IPS-20b (cell line): ENCODE results near the gene SH2B3.

ENCODE experiments used
- H3K27ac ChIP-seq: one replicate; pipeline ENCODE4 v1.5.1; 2013; ENCODE audit warnings: low read length
- H3K27me3 ChIP-seq: 2 replicates; pipeline ENCODE4 v1.6.1; 2013; ENCODE audit warnings: mild to moderate bottlenecking, low read length, inconsistent platforms; ENCODE audit not compliant: insufficient read depth
- H3K36me3 ChIP-seq: 2 replicates; pipeline ENCODE4 v1.6.1; 2013; ENCODE audit warnings: low read depth, mild to moderate bottlenecking, inconsistent platforms, low read length, moderate library complexity; ENCODE audit not compliant: insufficient read depth
- H3K4me1 ChIP-seq: 2 replicates; pipeline ENCODE4 v1.6.1; 2013; ENCODE audit warnings: mild to moderate bottlenecking, control low read depth, inconsistent platforms, low read length, moderate library complexity; ENCODE audit not compliant: insufficient read depth
- H3K4me3 ChIP-seq: 2 replicates; pipeline ENCODE4 v1.5.1; 2013; ENCODE audit warnings: mild to moderate bottlenecking, low read length, inconsistent platforms
- H3K9ac ChIP-seq: 2 replicates; pipeline ENCODE4 v1.6.1; 2013; ENCODE audit warnings: low read depth, mild to moderate bottlenecking, inconsistent platforms, low read length, moderate library complexity
- H3K9me3 ChIP-seq: 2 replicates; pipeline ENCODE4 v1.6.1; 2013; ENCODE audit warnings: mild to moderate bottlenecking, low read depth, low read length, inconsistent platforms; ENCODE audit not compliant: insufficient read depth

The SH2B3 gene

DNA sequence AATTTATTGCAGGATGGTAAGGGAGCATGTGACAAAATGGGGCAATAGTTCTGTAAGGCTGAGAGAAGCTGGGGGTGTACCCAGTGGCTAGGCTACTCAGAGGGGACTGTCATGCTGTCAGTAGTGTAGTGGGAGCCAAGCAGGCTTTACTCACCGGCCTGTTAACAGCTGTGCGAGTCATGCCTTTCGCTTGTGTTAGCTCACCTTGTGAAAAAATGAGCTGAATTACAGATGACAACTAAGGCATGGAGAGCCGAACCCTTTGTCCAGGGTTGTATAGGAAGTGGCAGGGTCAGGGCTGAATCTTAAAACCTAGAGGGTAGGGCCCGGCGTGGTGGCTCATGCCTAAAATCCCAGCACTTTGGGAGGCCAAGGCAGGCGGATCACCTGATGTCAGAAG, 37.9 kb downstream of the SH2B3 start:
- H3K4me1 ChIP-seq = peaks cover 8% of the 10 kb centered on the region; the same call in 1 of the 2 replicates

DNA sequence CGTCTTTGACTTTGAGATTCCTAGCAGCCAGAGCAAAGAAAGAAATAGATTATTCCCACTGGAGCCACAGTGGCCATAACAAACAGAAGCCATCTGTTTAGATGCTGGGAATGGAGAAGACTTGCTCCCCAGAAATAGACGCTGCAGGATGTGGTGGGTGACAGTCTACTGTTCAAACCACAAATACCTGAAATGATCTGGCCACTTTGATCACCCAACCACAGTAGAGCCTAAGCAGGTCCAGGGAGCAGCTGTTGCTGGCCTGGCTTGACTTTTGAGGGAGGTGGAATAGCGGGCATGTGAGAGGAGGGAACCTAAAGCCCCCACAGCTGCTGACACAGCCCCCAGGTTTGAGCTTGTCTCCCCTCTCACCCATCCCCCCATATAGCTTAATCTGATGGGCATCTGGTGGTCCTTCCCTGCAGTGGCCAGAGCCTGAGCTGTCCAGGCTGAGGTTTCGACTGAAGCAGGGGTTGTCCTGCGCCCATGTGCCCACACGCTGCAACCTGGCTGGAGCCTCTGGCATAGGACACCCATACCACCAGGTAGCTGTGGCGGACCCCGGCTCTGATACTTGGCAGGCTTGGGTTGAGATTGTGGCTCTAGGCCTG, 38.7 kb downstream of the SH2B3 start:
- H3K9ac ChIP-seq = no peak overlapping the region
- no peak overlapping the region for H3K27ac ChIP-seq
- H3K36me3 ChIP-seq = peaks cover 47% of the 10 kb centered on the region
- H3K4me1 ChIP-seq = peaks cover 8% of the 10 kb centered on the region; the same call in 1 of the 2 replicates
- no peak overlapping the region for H3K4me3 ChIP-seq
- no peaks in the 10 kb centered on the region for H3K27me3 ChIP-seq
- H3K9me3 ChIP-seq = no peaks in the 10 kb centered on the region

More for the DNA sequence above, 37.9 kb downstream of the SH2B3 start:
- H3K9ac ChIP-seq = no peak overlapping the region
- peaks cover 39% of the 10 kb centered on the region for H3K36me3 ChIP-seq
- no peaks in the 10 kb centered on the region for H3K9me3 ChIP-seq
- H3K27me3 ChIP-seq = no peaks in the 10 kb centered on the region
- no peak overlapping the region for H3K27ac ChIP-seq
- no peak overlapping the region for H3K4me3 ChIP-seq

DNA sequence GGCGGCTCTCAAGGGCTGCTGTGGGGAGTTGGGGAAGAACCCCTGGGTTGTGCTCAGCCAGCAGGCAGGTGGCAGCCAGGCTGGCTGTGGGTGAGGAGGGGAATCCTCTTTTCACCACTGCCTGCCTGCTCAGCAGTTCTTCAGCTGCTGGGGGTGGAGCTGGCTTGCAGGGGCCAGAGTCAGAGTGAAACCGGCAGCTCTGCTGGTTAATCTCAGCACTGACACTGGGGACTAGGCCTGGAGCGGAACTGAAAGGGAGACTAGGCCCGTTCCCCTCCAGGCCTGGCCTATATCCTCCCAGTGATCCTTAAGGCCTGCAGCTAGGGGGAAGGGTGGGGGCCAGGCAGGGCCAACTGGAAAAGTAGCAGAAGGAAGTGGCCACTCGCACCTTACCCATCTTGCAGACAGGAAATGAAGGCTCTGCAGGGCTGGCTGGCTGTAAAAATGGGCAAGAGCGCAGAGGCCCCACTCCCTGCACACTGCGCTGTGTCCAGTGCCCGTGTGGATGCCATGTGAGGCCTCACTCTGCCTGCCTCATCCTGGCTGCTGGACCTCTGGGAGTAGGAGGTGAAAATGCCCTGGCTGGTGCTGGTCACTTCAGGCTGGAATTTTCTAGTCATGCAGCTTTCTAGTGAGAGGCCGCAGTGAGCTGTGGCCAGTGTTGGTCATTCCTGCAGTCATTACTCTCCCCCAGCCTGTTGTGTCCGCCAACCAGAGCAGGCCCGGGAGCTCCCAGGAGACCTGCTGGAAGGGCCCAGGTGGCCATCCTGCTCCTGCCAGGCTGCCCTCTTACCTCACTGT, 39.4 kb downstream of the SH2B3 start:
- no peaks in the 10 kb centered on the region for H3K9me3 ChIP-seq
- peaks cover 8% of the 10 kb centered on the region; the same call in 1 of the 2 replicates for H3K4me1 ChIP-seq
- peak overlapping the region; percentile 34; the same call in 1 of the 2 replicates for H3K9ac ChIP-seq
- peak overlapping the region; percentile 43 for H3K27ac ChIP-seq
- no peaks in the 10 kb centered on the region for H3K27me3 ChIP-seq
- H3K36me3 ChIP-seq = peaks cover 54% of the 10 kb centered on the region
- H3K4me3 ChIP-seq = no peak overlapping the region

DNA sequence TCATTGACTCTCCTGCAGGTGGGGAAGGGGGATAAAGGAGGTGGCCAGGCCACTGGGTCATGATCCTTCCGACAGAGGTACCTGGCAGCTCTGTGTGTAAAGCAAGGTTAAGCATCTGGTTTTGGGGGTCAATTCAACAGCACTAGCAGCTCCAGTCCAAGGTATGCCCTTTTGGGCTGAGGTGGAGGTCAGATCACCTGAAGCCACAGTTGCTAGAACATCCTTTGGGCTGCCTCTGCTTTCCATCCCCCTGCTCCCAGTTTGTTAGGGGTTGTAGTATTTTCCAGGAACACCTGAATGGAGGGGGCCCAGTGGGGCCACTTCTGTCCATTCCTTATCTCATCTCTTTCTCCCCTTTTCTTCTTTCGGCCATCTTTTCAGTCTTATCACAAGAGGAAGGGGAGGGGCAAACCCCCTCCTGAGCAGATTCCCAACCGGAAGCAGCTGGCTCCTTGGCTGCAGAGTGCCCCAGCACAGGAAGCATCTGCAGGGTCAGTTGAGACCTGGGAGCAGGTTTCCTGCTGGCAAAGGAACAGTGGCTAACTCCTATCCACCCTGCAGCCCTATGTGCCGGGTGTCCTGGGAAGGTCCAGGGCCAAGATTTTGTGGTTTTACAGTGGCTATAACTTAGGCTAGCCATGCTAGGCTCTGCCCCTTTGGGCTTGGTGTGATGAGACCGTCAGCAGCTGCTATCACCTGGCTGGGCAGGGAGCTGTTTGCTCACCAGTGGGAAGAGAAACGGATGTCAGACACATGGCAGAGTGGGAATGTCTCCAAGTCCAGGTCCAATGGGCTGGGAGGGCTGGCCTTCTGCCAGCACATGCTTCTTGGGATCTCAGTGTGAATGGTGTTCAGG, 40.2 kb downstream of the SH2B3 start:
- peaks cover 8% of the 10 kb centered on the region; the same call in 1 of the 2 replicates for H3K4me1 ChIP-seq
- no peaks in the 10 kb centered on the region for H3K9me3 ChIP-seq
- H3K27ac ChIP-seq = peak overlapping the region; percentile 43
- H3K27me3 ChIP-seq = no peaks in the 10 kb centered on the region
- H3K4me3 ChIP-seq = no peak overlapping the region
- peak overlapping the region; percentile 34; the same call in 1 of the 2 replicates for H3K9ac ChIP-seq
- H3K36me3 ChIP-seq = peaks cover 63% of the 10 kb centered on the region

DNA sequence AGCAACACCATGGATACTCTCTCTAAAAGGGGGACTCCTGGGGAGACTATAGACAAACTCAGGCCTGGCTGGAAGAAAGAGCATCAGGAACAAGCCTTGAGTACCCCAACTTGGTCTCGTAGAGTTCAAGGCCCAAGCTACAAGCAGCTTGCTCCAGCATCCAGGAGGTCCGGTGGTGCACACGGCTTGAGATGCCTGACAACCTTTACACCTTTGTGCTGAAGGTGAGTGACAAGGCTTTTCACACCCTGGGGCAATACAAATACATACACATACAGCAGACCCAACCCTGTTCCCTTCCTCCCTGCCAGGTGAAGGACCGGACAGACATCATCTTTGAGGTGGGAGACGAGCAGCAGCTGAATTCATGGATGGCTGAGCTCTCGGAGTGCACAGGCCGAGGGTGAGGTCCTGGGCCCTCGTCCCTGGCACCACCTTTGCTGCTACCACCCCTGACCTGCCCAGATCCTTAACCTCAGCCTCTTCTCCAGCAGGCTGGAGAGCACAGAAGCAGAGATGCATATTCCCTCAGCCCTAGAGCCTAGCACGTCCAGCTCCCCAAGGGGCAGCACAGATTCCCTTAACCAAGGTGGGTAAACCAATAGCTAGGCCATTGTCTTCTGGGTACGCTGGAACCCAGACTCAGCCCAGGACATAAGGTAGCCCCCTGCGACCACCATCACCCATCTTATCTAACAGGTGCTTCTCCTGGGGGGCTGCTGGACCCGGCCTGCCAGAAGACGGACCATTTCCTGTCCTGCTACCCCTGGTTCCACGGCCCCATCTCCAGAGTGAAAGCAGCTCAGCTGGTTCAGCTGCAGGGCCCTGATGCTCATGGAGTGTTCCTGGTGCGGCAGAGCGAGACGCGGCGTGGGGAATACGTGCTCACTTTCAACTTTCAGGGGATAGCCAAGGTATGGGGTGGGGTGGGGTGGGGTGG, 41.2 kb downstream of the SH2B3 start:
- Histone ChIP-seq H3K27me3 (no peaks in the 10 kb centered on the region), H3K4me1 (peaks cover 8% of the 10 kb centered on the region; the same call in 1 of the 2 replicates)

DNA sequence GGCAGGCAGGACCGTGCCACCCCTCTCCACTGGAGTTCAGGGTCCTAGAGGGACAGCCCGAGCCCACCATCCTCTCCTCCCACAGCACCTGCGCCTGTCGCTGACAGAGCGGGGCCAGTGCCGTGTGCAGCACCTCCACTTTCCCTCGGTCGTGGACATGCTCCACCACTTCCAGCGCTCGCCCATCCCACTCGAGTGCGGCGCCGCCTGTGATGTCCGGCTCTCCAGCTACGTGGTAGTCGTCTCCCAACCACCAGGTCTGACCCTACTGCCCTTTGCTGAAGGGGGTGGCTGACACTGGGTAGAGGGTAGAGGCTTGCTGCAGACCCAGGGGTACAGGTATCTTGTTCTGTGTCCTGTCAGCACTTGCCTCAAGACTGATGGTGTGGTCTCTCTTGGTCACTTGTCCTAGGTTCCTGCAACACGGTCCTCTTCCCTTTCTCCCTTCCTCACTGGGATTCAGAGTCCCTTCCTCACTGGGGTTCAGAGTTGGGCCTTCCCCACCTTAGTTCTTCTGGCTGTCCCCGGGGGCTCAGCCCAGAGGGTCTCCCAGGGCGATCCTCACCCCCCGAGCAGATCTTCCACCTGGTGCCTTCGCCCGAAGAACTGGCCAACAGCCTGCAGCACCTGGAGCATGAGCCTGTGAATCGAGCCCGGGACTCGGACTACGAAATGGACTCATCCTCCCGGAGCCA, 42.0 kb downstream of the SH2B3 start:
- peaks cover 79% of the 10 kb centered on the region for H3K36me3 ChIP-seq
- H3K4me3 ChIP-seq = no peak overlapping the region

More for the DNA sequence above, 41.2 kb downstream of the SH2B3 start:
- H3K4me3 ChIP-seq = no peak overlapping the region
- H3K9me3 ChIP-seq = no peaks in the 10 kb centered on the region
- H3K9ac ChIP-seq = no peak overlapping the region
- peaks cover 72% of the 10 kb centered on the region for H3K36me3 ChIP-seq
- H3K27ac ChIP-seq = no peak overlapping the region

DNA sequence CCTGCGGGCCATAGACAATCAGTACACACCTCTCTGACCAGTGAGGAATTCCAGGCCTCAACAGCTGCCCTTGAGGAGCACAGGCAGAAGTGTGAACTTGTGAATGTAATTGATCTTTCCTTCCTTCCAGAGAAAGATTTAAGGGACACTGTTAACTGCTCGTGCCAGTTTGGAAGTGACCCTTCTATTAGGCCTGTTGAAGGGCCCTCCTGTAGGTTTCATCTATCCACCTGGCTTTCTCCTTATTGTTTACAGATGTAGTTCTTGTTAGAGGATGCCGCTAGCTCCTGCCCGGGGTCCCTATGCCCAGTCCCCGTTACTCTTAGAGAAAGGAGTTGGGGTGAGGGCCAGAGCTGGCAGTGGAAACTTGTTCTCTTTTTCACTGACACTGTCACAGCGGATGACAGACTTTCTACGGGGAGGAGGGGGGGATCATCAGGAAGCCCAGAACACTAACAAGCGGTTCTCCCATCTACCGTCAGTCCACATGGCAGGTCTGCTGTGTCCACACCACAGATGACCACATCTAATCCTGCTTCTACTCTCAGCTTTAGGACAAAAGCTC, 42.6 kb downstream of the SH2B3 start:
- no peaks in the 10 kb centered on the region for H3K27me3 ChIP-seq
- H3K4me1 ChIP-seq = peaks cover 8% of the 10 kb centered on the region; the same call in 1 of the 2 replicates
- no peak overlapping the region for H3K27ac ChIP-seq
- H3K9me3 ChIP-seq = no peaks in the 10 kb centered on the region
- no peak overlapping the region for H3K4me3 ChIP-seq
- no peak overlapping the region for H3K9ac ChIP-seq
- peaks cover 81% of the 10 kb centered on the region for H3K36me3 ChIP-seq

More for the DNA sequence above, 42.0 kb downstream of the SH2B3 start:
- Histone ChIP-seq H3K9me3 (no peaks in the 10 kb centered on the region), H3K27me3 (no peaks in the 10 kb centered on the region), H3K4me1 (peaks cover 8% of the 10 kb centered on the region; the same call in 1 of the 2 replicates), H3K9ac (no peak overlapping the region), H3K27ac (no peak overlapping the region)

DNA sequence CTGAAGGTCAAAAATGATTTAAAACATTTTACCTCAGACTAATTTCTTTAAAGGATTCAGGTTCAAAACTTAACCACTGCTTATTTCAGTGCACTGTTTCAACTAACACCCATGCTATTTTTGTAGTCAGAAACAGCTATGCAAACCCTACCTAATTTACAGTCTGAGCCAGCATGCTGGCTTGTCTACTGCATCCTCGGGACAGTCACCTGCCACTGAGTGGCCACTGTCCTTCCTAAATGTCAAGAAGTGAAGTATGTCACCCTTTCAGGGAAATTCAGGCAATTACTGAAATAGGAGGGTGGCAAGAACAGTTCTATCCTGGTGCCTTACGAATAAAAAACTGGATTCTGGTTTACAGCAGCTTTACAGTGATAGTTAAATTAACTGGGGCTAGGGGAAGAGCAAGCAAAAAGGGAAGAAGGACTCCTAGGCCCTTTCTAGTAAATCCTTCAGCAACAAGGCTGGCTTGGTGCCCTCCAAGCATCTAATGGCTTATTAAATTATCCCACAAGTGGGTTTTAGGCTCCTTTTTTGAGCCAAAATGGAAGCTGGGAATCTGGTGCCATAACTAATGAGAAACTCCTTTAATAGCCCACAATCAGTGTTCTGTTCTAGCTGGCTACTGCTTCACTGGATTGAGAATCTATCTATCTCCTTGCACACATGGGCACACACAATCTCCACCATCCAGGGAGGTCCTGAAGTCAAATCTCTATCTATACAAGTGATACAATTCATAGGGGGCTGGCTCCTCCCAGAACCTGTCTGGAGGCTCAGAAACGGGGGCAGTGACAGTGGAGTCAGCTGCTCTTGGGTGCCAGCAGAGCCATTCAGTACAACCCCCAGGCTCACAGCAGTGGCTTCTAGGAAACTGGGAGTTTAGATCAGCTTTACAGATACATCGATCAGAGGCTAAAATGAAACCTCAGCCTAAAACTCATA, 43.4 kb downstream of the SH2B3 start:
- Histone ChIP-seq H3K4me1 (peaks cover 8% of the 10 kb centered on the region; the same call in 1 of the 2 replicates), H3K4me3 (no peak overlapping the region), H3K27ac (no peak overlapping the region), H3K27me3 (no peaks in the 10 kb centered on the region), H3K9me3 (no peaks in the 10 kb centered on the region), H3K9ac (no peak overlapping the region), H3K36me3 (peaks cover 84% of the 10 kb centered on the region)

DNA sequence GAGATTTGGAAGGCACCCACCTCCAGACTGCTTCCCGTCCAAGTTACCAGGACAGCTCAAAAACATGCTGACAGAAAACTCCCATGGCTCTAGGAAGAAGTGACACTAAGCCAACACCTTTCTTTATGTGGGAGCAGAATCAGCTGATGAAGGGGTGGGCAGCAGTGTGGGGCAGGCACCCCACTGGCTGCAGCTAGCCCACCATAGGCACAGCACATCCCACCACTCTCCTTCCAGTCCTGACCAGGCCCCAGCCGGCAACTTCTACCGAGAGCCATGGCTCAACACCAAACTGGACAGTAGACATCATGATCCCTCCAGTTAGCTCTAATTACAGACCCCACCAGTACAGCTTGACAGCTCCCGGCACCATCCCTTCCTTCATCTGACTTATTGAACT, 45.0 kb downstream of the SH2B3 start:
- Histone ChIP-seq H3K9ac (no peak overlapping the region), H3K9me3 (no peaks in the 10 kb centered on the region), H3K4me1 (peaks cover 7% of the 10 kb centered on the region; the same call in 1 of the 2 replicates), H3K27me3 (no peaks in the 10 kb centered on the region), H3K36me3 (peaks cover 95% of the 10 kb centered on the region), H3K27ac (no peak overlapping the region), H3K4me3 (no peak overlapping the region)
